Panc1 (cell line): ENCODE results near the gene PMAIP1. TPM values are rescaled to one million over a fixed set of nuclear protein-coding genes. Genes with fewer than 3 reads are reported as not detected.

ENCODE experiments used
- ATAC-seq: fragments of 200-7000 bp; cut with Tn5 transposase; 2 replicates; pipeline ENCODE4 v1.9.1; 2020; ENCODE audit warnings: mild to moderate bottlenecking, moderate library complexity
- BruUV-seq: library from RNA; stranded (reverse); fragments of 400-500 nt; replicated peaks from 2 replicates; lab custom pipeline; 2021; lab: Mats Ljungman, UMichigan
- CTCF ChIA-PET: fragments of 300-600 bp; sonication (Branson Sonifier 250); formaldehyde crosslinking; loops from one replicate; lab custom pipeline; 2022; ENCODE audit warnings: antibody characterized with exemption; lab: Charles Lee
- POLR2A ChIA-PET: fragments of 300-600 bp; sonication (Branson Sonifier 250); formaldehyde crosslinking; loops from one replicate; lab custom pipeline; 2022; ENCODE audit warnings: antibody characterized with exemption; lab: Charles Lee
- DNase-seq: peaks from one replicate; pipeline ENCODE4 v3.0.0-alpha.2; 2010; ENCODE audit warnings: low read depth, low spot score
- H3K27ac ChIP-seq: 2 replicates; pipeline ENCODE4 v1.5.1; 2011; ENCODE audit warnings: mild to moderate bottlenecking, low read length, inconsistent platforms
- H3K27me3 ChIP-seq: fragments of 200-500 bp; sonication (Bioruptor generic); 2 replicates; pipeline ENCODE4 v1.6.0; 2014; ENCODE audit warnings: low read length, inconsistent platforms; ENCODE audit not compliant: control insufficient read depth, insufficient read depth
- H3K36me3 ChIP-seq: fragments of 200-500 bp; sonication (Bioruptor generic); 2 replicates; pipeline ENCODE4 v1.5.1; 2014; ENCODE audit warnings: inconsistent platforms, mild to moderate bottlenecking, low read length, moderate library complexity; ENCODE audit not compliant: control insufficient read depth, insufficient read depth
- H3K4me1 ChIP-seq: 2 replicates; pipeline ENCODE4 v1.5.1; 2011; ENCODE audit warnings: inconsistent platforms, mild to moderate bottlenecking, low read length, moderate library complexity; ENCODE audit not compliant: control insufficient read depth, insufficient read depth
- H3K4me3 ChIP-seq, 2 experiments: 2 replicates each; pipeline ENCODE4 v1.5.1; 2011 to 2012; ENCODE audit warnings: low read depth in 2 of 2, low read length in 2 of 2, mild to moderate bottlenecking in 2 of 2, inconsistent platforms in 1 of 2, moderate library complexity in 1 of 2
- H3K9me3 ChIP-seq: fragments of 200-500 bp; sonication (Bioruptor generic); 2 replicates; pipeline ENCODE4 v1.5.1; 2014; ENCODE audit warnings: low read depth, mild to moderate bottlenecking, inconsistent platforms, low read length, moderate library complexity; ENCODE audit not compliant: control insufficient read depth, insufficient read depth
- POLR2AphosphoS5 ChIP-seq: IDR thresholded peaks from 2 replicates; pipeline ENCODE4 v1.6.1; 2012; ENCODE audit warnings: mild to moderate bottlenecking, low read depth, low read length, moderate library complexity
- SIN3A ChIP-seq: IDR thresholded peaks from 2 replicates; pipeline ENCODE4 v1.6.1; 2012; ENCODE audit warnings: low read depth, mild to moderate bottlenecking, low read length, moderate library complexity, borderline replicate concordance; ENCODE audit not compliant: insufficient read depth
- TCF7L2 ChIP-seq: IDR thresholded peaks from 2 replicates; pipeline ENCODE4 v1.6.1; 2011; ENCODE audit warnings: mild to moderate bottlenecking, low read depth, low read length, inconsistent platforms
- in situ Hi-C: cut with HindIII; loops from 2 replicates; pipeline ENCODE4 v1.10.0; 2016; ENCODE audit warnings: low sequenced_read_pairs, low pct_unique_long_range_greater_than_20kb
- intact Hi-C: fragments of 100-400 bp; cut with micrococcal nuclease; formaldehyde crosslinking; loops from one replicate; pipeline ENCODE4 v1.10.0; 2022; ENCODE audit not compliant: unreplicated experiment
- total RNA-seq: library from RNA; stranded (reverse); gene quantifications from one replicate; pipeline ENCODE4 v1.2.1, GENCODE V29; 2021; ENCODE audit not compliant: unreplicated experiment
- TF ChIP-seq, protein P1 (sequence below), 2 experiments: IDR thresholded peaks; 2 replicates each; pipeline ENCODE4 v1.6.1; 2011 to 2012; ENCODE audit warnings: low read depth in 2 of 2, control low read depth in 1 of 2, low read length in 1 of 2, mild to moderate bottlenecking in 1 of 2, moderate library complexity in 1 of 2; ENCODE audit not compliant: insufficient read depth in 1 of 2
- TF ChIP-seq, protein P2 (sequence below): fragments of 450-650 bp; IDR thresholded peaks from 2 replicates; pipeline ENCODE4 v1.5.1; 2017; ENCODE audit warnings: mild to moderate bottlenecking

Gene PMAIP1
- total RNA-seq, 1 experiment from 2014 or later = 7.7 TPM

DNA sequence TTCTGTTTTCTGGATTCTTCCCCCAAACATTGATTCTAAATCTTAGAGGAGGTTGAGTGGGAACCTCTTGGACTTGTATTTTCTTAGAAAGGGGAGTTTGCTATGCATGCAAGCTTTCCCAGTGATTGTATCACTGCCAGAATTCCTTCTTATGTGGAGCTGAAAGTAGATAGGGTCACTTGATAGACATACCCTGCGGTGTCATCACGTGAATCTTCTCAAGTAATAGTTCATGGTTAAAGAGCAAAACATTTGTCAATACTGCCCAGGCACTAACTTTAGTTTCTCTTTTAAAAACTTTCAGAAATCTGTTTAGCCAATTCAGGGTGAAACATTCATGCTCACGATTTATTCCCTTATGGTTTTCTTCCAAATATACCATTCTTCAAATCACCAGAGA, 6.4 kb downstream of the PMAIP1 start:
- H3K4me1 ChIP-seq = peaks cover 4% of the 10 kb centered on the region; the same call in 1 of the 2 replicates

DNA sequence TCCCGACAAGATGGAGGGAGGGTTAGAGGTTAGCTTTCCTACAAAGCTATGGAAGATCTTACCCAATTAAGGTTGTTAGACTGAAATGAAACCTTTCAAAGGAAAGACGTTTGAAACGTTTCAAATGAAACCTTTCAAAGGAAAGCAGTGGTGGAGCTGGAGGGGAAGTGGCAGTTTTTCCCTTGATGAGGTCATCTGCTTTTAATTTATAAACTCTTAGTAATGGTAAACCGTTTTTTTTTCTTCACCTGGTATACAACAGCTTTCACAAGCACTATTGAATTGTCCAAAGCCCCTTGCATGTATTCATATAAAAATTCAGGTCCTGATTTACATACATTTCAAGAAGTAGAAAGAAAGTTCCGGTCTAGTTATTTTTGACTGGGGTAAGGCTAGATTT, 7.4 kb downstream of the PMAIP1 start:
- H3K27ac ChIP-seq = no peak overlapping the region
- intact Hi-C loops = no loop called here
- H3K27me3 ChIP-seq = no peaks in the 10 kb centered on the region
- no peak for DNase-seq
- TF ChIP-seq, protein P1, sequence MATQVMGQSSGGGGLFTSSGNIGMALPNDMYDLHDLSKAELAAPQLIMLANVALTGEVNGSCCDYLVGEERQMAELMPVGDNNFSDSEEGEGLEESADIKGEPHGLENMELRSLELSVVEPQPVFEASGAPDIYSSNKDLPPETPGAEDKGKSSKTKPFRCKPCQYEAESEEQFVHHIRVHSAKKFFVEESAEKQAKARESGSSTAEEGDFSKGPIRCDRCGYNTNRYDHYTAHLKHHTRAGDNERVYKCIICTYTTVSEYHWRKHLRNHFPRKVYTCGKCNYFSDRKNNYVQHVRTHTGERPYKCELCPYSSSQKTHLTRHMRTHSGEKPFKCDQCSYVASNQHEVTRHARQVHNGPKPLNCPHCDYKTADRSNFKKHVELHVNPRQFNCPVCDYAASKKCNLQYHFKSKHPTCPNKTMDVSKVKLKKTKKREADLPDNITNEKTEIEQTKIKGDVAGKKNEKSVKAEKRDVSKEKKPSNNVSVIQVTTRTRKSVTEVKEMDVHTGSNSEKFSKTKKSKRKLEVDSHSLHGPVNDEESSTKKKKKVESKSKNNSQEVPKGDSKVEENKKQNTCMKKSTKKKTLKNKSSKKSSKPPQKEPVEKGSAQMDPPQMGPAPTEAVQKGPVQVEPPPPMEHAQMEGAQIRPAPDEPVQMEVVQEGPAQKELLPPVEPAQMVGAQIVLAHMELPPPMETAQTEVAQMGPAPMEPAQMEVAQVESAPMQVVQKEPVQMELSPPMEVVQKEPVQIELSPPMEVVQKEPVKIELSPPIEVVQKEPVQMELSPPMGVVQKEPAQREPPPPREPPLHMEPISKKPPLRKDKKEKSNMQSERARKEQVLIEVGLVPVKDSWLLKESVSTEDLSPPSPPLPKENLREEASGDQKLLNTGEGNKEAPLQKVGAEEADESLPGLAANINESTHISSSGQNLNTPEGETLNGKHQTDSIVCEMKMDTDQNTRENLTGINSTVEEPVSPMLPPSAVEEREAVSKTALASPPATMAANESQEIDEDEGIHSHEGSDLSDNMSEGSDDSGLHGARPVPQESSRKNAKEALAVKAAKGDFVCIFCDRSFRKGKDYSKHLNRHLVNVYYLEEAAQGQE (IDR thresholded peaks at IDR 0.05; ENCODE audit: insufficient read depth in 1 of 2, low read depth in 2 of 2, low read length in 1 of 2) = no peak
- TF ChIP-seq POLR2AphosphoS5 = no peak
- TF ChIP-seq TCF7L2 = no peak
- no peak for TF ChIP-seq SIN3A
- POLR2A ChIA-PET = no interaction called here
- peaks cover 2% of the 10 kb centered on the region; the same call in 1 of the 2 replicates for H3K36me3 ChIP-seq
- no peak for ATAC-seq
- H3K4me1 ChIP-seq = peaks cover 2% of the 10 kb centered on the region; the same call in 1 of the 2 replicates
- no peak overlapping the region for H3K4me3 ChIP-seq
- in situ Hi-C loops = no loop called here
- no TSS peak for BruUV-seq
- CTCF ChIA-PET = no interaction called here
- no peaks in the 10 kb centered on the region for H3K9me3 ChIP-seq

More for the DNA sequence above, 6.4 kb downstream of the PMAIP1 start:
- ChIA-PET POLR2A (no interaction called here), CTCF (no interaction called here)
- Histone ChIP-seq H3K36me3 (peaks cover 2% of the 10 kb centered on the region; the same call in 1 of the 2 replicates), H3K27me3 (no peaks in the 10 kb centered on the region), H3K27ac (no peak overlapping the region), H3K4me3 (no peak overlapping the region), H3K9me3 (no peaks in the 10 kb centered on the region)
- intact Hi-C loops (no loop called here), in situ Hi-C loops (no loop called here)
- BruUV-seq = no TSS peak
- TF ChIP-seq, protein P2, sequence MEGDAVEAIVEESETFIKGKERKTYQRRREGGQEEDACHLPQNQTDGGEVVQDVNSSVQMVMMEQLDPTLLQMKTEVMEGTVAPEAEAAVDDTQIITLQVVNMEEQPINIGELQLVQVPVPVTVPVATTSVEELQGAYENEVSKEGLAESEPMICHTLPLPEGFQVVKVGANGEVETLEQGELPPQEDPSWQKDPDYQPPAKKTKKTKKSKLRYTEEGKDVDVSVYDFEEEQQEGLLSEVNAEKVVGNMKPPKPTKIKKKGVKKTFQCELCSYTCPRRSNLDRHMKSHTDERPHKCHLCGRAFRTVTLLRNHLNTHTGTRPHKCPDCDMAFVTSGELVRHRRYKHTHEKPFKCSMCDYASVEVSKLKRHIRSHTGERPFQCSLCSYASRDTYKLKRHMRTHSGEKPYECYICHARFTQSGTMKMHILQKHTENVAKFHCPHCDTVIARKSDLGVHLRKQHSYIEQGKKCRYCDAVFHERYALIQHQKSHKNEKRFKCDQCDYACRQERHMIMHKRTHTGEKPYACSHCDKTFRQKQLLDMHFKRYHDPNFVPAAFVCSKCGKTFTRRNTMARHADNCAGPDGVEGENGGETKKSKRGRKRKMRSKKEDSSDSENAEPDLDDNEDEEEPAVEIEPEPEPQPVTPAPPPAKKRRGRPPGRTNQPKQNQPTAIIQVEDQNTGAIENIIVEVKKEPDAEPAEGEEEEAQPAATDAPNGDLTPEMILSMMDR = no peak
- TF ChIP-seq SIN3A = no peak
- no peak for TF ChIP-seq TCF7L2
- TF ChIP-seq, protein P1 (IDR thresholded peaks at IDR 0.05; ENCODE audit: insufficient read depth in 1 of 2, low read depth in 2 of 2, low read length in 1 of 2) = no peak
- no peak for TF ChIP-seq POLR2AphosphoS5
- ATAC-seq = no peak
- no peak for DNase-seq
